ENCODE results near the gene ELF4.

The ELF4 gene

GRCh38 chrX:130093271-130093670 lies 17.0 kb downstream of the ELF4 start:
- no peak for DNase-seq (ENCODE audit: low read depth)
- no peak overlapping the region for H3K4me3 ChIP-seq (replicated peaks; ENCODE audit: low read depth, low read length)
- TF ChIP-seq CTCF (IDR thresholded peaks at IDR 0.05; ENCODE audit: low read length, missing control alignments): no peak

DNA sequence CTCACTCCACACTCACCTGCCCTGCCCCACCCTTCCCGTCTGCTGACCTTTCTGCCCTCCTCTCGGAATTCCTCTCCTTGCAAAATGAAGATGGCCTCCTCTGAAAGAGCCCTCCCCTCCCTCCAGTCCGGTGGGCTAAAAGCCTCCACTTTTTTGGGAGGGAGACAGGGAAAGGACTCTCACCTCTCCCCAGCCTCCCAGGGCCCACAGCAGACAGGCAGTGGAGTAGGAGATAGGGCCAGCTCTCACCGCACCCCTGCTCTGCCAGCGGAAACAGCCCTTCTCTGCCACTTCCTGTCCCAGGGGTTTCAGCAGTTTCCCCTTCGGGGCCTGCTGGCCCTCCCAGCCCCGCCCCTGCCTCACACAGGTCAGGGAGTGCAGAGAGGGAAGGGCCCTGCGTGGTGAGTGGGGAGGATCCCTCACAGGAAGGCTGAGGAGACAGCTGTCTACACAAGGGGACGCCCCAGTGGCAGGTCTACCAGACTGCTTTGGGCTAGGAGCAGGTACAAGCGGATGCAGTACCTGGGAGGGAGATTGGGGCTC lies 18.2 kb downstream of the ELF4 start:
- H3K4me3 ChIP-seq (replicated peaks; ENCODE audit: low read depth, low read length): no peak overlapping the region
- no peak for DNase-seq (ENCODE audit: low read depth)
- no peak for TF ChIP-seq CTCF (IDR thresholded peaks at IDR 0.05; ENCODE audit: low read length, missing control alignments)

DNA sequence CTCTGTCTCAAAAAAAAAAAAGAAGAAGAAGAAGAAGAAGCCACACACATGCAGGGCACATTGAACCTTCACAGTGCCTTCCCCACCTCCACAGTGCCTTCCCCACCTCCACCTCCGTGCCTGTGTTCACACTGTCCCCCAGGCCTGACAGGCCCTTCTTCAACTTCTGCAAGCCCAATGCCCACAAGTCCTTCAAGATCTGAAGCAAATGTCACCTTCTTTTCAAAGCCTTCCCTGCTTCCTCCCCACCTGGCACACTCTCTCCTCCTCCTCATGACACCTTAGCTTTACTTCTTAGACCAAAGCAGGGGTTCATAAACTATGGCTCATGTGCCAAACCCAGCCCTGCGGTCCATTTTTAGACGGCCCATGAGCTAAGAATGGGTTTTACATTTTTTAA lies 19.9 kb downstream of the ELF4 start:
- DNase-seq (ENCODE audit: low read depth): no peak
- no peak overlapping the region for H3K4me3 ChIP-seq (replicated peaks; ENCODE audit: low read depth, low read length)
- TF ChIP-seq CTCF (IDR thresholded peaks at IDR 0.05; ENCODE audit: low read length, missing control alignments): no peak

DNA sequence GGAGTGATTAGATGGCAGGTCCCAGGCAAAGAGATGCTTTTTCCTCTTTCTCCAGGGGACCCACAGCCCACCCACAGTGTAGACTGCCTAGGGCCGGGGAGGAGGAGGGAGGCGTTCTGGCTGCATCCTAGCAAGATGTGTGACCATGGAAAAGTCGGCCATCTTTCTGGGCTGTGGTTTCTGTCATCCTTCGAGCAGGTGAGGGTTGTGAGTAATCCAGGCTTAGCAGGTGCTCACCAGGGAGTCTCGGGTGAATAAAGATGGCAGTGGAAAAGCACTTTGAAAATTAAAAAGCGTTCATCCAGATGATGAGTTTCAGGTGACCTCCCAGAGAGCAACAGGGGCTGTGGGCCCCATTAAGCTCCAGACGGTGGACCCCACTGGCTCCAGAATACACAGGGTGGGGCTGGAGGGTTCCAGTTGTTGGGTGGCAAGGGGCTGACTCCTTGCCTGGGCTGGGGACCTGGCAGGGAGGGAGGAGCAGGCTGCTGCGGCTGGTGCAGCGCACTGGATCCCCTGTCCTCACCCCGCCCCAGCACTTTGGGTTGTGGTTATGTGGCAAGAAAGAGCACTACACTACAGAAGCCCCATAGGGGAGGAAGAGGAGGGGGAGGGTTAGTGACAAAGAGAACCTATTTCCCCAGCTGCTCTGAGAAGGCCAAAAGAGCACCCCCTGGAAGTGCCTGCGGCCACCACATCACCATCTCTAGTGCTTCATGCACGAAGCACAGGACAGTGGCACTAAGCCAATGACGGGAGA lies 23.7 kb downstream of the ELF4 start:
- no peak for TF ChIP-seq CTCF (IDR thresholded peaks at IDR 0.05; ENCODE audit: low read length, missing control alignments)
- no peak for DNase-seq (ENCODE audit: low read depth)
- no peak overlapping the region for H3K4me3 ChIP-seq (replicated peaks; ENCODE audit: low read depth, low read length)

DNA sequence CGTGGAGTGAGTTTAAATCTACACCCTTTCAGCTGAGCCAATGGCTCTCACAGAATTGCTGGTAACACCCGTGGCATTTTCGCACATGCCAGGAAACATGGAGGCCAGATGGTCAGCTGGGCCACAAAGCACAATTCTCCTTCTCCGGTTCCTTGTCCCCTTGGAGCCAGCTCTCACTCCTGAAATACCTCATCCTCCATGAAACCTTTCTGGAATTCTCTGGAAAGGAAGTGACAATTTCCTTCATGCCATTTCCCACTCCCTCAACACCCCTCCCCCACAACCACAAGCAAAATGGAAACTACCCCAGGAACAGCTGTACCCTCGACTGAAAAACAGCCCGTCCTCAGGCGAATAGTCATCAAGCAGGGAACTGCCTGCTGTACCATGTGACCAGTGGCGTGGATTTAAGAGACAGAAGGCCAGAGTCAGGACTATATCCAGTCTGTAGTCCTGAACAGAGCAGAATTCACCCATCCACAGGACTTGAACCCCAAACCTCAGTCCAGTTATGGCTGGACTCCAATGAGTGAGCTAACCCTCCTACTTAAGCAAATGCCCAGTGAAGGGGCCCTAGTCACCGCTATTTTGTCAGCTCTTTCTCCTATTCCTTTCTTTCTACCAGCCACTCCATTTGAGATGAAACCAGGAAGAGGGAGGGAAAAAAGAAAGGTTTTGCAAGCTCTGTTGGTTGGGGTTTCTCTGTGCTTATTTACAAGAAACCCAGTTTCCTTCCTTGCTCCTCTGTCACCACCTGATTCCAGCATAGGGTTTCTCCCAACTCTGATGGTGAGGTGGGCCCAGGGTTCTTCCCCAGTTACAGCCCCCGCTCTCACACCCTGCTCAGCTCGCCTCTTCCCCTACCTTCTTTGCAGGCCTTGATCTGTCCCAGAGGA lies 24.5 kb downstream of the ELF4 start:
- no peak overlapping the region for H3K4me3 ChIP-seq (replicated peaks; ENCODE audit: low read depth, low read length)
- DNase-seq (ENCODE audit: low read depth): peak; percentile 43
- TF ChIP-seq CTCF (IDR thresholded peaks at IDR 0.05; ENCODE audit: low read length, missing control alignments): no peak

GRCh38 chrX:130084631-130085237 lies 25.6 kb downstream of the ELF4 start:
- TF ChIP-seq CTCF (IDR thresholded peaks at IDR 0.05; ENCODE audit: low read length, missing control alignments): no peak
- H3K4me3 ChIP-seq (replicated peaks; ENCODE audit: low read depth, low read length): no peak overlapping the region
- no peak for DNase-seq (ENCODE audit: low read depth)

Measured in fibroblast of pulmonary artery (primary cell).